ENCODE data around the gene CRNKL1.

The CRNKL1 gene

DNA sequence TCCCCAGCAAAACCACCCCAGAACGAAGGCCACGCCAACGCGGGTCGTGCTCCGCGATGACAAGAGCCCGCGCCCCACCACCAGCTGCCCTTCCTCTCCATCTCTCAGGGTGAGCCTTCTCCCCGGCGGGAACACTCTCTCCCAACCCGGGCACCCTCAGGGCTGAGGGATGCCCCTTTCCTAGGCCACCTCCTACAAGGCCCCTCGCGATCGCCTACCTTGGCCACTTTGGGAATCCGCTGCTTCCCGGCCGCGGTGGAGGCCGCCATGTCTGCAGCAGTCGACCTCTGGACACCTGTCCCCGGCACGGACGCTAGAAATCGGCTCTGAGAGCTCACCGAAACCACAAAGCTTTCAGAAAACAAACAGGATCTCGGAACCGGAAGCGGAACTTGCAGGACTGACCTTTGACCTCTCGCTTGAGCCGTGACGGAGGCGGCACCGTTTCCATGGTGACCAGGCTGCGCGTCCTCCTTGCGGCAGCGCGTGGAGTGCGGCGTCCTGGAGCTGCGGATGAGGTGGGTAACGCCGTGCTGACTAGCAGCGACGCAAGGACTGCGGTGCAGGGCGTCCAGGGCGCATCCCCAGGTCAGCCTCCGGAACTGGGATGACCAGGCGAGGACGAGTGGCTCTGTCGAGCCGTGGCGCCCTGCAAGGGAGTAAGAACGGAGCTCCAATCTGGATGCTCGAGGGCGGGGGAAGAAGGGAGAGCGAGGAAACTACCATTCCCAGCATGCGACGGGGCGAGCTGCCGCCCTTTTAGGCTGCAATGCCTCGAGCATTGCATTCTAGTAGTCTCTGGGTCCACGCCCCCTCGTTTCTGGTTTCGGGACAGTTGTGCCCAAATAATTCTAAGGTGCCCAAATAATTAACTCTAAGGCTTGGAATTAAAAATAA is at the start of gene CRNKL1, which contains the start of gene CFAP61:
CRNKL1 (minus strand) TSS at position 393 of the 897 bp plus-strand sequence; CDS start at position 269, 124 bp downstream.
CFAP61 (plus strand) TSS at position 459 of the 897 bp plus-strand sequence. CDS start 4,122 bp downstream, outside the sequence.
- DNase-seq = peak; percentile 92 to 96

GRCh38 chr20:20100881-20101280 is 48.6 kb upstream of the CRNKL1 start:
- DNase-seq = no peak

- no peak for DNase-seq
These were observed 44.2 kb upstream of the CRNKL1 start for GRCh38 chr20:20096421-20096820.

GRCh38 chr20:20095114-20095872 is 43.0 kb upstream of the CRNKL1 start:
- DNase-seq = no peak

DNA sequence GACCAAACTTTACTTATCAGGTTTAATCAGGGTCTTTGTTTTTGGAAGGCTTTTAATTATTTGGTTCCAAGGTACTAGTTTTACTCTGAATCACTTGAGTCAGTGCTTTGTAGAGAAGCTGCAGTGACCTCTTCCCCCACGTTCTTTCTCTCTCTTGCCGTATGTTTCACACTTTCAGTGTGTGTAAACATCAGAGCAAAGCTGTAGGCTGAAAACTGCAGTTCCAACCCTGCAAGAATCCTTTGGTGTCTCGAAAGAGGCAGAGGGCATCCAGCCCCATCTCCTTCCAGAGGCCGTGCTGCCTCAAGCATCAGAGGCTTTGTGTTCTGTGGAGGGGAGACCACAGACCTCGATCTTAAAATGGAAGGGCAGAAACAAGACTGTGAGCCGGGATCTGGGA is 42.1 kb upstream of the CRNKL1 start:
- DNase-seq = no peak

- DNase-seq = no peak
These were observed 40.6 kb upstream of the CRNKL1 start for GRCh38 chr20:20092827-20093226.

DNA sequence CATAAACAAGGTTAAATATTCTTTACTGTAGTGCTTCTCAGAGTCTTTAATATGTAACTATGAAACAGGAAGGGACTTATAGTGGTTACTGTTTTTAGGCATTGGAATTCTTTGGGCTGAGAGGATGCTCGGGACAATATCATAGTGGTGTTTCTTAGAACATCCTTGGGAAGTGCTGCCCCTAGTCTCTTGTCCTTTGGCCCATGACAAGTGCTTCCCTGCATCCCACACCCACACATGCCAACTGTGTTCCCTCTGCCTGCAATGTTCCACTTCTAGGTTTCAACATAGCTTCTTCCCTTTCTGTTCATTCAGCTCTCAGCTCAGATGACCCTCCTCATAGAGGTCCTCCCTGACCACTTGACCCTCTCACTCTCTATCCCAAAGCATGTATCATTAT is 37.7 kb upstream of the CRNKL1 start:
- DNase-seq = no peak

DNA sequence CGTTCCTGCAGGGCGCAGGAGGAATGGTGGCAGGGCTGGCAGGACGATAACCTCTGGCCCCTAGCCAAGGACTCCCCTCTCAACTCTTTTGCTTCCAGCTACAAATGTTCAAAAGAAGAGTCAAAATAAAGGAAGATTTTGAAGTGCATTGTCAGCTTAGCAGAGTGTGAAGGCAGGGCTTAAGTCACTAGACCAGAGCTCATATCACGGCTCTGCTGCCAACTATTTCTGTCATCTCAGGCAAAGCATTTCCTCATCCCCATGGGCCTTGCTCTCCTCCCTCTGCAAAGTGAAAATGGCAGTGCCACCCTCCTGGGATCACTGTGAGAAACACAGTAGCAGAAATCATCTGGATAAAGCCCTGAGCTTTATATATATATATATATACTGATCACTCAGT is 36.8 kb upstream of the CRNKL1 start:
- DNase-seq = no peak

DNA sequence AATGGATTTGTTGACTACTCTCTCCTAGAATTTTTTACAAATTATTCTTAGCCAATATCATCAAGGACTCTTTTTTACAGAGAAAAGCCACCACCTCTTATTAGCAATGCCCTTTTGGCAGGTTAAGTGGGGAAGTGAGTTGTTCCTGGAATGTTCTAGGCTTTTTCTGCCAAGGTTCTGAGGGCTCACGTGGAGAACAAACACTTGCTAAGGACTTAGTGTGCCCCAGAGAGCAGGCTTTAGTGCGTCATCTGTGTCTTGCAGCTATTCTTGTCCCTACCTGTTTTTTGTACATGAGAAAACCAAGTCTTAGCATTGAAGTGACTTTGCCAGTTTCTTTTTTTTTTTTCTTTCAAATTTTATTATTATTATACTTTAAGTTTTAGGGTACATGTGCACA is 33.5 kb upstream of the CRNKL1 start:
- DNase-seq = no peak

DNA sequence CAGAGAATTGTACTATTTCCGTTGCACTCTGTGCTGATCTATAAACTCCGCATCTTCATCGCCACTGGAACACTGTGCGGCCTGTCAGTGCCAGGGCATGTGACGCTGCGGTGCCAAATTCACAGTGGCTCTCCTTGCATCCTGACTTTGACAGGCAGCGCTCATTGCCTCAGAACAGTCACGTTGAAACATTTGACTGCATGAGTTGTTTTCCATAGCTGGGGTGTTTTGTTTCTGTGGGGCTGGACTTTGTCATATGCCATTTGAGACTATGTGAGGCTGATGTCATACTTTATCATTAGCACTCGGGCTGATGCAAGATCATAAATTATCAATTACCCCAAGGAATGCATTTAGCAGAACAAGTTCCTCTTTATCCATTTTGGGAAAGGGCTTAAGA is 32.8 kb upstream of the CRNKL1 start:
- no peak for DNase-seq

DNA sequence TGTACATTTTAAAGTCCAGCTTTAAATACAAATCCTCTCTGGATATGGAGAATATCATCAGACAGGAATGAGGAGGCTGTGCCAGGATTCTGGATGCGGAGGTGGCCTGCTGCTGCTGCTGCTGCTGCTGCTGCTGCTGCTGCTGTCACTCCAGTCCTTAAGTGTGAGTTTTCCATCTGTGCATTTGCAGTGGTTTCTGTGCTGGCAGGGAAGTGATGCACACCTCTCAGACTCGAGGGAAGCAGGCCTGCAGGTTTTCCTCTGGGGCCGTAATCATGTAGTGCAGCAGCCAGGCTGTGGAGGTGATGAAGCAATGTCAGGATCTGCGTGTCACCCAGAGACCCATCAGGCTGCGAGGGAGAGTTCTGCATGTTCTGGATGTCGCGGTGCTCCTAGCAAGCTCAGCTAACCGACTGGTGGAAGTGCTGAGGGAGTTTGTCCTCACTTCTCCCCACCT is 32.1 kb upstream of the CRNKL1 start:
- no peak for DNase-seq

GRCh38 chr20:20083807-20084206 is 31.5 kb upstream of the CRNKL1 start:
- DNase-seq = no peak

DNA sequence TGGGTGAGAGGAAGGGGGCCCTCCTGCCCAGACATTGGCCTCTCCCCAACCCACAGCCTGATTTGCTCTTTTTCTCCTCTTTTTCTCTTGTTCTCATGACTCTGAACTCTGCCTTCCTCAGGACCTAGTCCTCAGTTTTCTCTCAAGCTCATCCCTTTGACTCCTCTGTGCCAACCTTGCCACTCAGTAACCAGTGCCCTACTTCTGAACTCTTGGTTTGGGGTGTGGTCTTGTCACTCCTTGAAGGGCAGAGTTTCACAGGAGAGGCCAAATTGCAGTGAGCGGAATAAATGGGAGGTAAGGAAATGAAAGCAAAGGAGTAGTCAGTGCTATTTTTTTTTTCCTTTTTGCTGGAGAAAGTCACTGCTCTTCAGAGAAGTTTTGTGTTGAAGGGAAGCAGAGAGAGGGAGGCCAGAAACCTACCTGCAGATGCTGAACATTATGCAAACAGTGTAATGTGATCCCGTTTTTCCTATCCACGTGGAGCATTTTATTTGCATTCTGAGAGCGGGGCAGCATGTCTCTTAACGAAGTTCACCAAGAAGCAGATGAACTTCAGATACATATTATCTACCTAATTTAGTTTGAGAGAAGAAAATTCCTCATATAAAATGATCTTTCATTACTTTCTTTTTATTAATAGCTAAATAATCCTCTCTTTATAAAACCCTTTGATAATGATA is 27.0 kb upstream of the CRNKL1 start:
- no peak for DNase-seq

GRCh38 chr20:20078041-20078440 is 25.8 kb upstream of the CRNKL1 start:
- no peak for DNase-seq

DNA sequence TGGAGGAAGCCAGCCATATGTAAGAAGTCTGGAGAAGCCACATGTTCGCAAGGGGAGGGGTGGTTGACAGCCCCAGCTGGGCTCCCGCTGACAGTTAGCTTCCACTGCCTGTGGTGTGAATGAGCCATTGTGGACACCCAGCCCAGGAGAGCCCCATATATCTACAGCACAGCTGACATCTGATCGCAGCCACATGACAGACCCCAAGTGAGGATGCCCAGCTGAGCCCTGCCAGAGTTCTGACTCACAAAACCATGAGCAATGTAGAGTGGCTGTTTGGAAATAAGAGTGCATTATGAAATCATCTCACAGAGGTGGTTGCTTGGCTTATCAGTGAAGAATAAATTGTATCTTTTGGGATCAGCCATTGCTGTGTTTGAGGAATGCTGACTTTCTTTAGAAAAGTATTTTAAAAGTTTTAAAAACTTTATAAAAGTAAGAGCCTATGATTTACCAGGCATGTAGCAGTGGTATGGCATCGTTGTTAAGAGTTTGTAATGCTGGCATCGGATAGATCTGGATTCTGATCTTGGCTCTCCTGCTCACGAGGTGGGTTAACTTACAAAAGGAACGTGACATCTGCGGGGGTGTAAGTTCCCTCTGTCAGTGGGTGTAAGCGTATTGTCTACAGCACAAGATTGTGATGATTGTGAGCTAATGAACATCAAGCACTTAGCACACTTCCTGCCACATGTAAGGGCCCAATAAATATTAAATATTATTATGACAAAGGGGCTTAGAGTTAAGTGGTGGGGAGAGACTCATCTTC is 24.2 kb upstream of the CRNKL1 start:
- no peak for DNase-seq

DNA sequence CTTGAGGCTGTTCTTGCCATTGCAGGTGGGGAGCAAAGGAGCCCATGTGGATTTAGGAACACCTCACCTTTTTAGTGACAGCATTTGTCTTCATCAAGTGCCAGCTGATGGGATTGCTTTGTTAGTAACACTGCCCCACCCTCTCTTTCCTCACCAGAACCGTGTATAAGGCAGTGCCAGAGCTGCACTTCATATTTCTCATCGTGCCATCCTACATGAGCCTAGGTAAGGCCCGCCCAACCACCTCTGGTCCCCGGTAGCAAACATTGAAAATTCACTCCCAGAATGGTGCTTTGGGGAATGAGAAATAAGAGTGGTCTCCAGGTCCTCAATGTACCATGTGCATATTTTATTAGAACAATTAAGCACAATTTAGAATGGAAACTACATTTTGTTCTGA is 22.8 kb upstream of the CRNKL1 start:
- no peak for DNase-seq

DNA sequence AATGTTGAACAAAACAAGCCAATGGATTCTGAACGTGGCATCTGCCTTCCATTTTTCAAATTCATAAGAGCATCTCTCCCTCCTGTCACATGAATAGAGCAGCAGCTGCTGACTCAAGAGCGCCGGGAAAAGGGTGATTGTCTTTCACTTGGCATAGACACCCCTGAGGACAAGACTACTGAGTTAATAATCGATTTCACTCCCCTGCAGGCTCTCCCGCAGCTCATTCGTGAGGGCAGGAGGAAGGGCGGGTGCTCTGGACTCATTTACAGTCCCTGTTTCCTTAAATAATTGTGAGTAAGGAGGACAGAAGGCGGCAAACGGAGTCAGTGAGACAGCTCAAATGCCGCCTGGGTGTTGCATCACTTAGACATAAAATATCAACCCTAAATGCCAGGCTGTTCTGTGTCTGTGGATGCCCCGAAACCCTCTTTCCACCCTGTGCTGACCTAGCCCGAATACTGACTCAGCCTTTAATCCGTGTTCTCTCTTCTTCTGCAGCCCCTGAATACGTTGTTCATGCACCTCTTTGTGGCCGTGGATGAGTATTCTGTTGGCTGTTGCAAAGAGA is 21.6 kb upstream of the CRNKL1 start:
- no peak for DNase-seq

DNA sequence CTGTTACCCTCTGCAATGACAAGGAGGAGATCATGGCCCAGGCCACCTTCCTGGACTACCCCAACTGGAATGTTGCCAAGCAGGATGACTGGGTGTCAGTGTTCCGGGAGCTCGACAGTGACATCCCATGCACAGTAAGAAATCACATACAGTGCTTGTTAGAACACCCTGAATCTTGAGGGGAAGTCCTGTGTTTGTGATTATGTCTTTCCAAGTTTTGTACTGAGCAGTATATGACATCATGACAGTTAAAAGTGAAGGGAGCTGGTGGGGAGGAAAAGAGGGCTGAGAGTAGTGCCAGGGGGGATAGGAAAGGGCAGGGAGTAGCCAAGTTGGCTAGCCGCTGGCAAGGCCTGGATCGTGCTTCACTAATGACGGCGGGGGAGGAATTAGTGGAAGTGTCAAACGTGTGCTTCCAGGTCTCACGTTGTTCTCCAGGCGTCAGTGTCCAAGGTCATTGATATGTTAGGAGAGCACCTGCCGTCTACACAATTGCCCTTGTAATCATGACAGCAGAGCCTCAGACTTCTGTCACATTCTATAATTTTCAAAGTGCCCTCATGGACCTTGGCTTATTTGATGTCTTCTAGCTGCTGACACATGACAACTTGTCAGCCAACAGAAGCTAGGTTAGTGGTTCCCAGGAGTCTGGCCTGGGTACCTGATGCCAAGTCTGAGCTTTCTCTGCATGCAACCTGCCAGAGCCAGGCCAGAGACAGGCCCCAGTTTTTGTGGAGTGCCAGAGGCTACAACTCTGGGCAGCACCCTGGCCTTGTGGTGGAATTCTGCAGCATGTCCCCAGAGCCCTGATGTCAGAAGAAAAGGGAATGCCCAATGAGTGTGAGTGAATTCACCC is 18.8 kb upstream of the CRNKL1 start:
- no peak for DNase-seq

- DNase-seq = no peak
These were observed 13.1 kb upstream of the CRNKL1 start for GRCh38 chr20:20065361-20065760.

DNA sequence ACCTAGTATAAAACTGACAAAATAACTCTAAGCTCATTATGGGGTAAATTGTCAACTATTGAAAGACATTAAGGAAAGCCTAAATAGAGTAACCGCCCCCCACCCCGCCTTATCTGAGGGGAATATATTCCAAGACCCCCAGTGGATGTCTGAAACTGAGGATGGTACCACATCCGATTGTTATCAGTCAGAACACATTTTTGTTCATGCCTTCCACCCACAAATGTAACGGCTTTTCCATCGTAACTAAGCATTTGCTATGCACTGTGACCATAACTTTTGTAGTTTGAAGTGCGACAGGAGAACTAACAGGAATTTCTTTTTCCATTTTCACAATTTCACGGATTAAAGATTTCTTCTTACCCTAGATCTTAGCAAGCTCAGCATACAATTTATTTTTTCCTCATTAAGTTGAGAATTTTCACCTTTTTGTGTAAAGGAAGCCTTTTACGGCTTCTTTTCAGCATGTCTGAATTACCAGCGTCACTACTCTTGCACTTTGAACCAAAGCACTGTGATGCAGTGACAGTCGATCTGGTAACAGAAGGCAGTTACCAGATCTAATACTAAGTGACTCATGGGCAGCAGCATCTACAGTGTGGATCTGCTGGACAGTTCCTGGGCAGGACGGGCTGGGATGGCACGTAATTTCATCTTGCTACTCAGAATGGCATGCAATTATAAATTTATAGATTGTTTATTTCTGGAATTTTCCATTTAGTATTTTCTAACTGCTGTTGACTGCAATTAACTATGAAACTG is 11.9 kb upstream of the CRNKL1 start:
- no peak for DNase-seq

Measured in stimulated activated CD4-positive, alpha-beta T cell treated with anti-CD3 and anti-CD28 coated beads, Interleukin-2, amount 100 ng/mL, for 48 hours (primary cell).